Left colon (tissue), 2 donors: Measurements from ENCODE around the gene MFGE8. TPM values are rescaled to one million over a fixed set of nuclear protein-coding genes. Genes with fewer than 3 reads are reported as not detected.

Source experiments
- ATAC-seq: fragments of 200-7000 bp; cut with Tn5 transposase; one replicate; pipeline ENCODE4 v1.9.1; 2020; ENCODE audit warnings: mild to moderate bottlenecking, moderate library complexity
- DNase-seq, 2 donors: peaks; one replicate each; pipeline ENCODE4 v3.0.0-alpha.2; 2020
- intact Hi-C, 2 donors: fragments of 100-400 bp; cut with DNase I in 1 of 2; cut with micrococcal nuclease in 1 of 2; formaldehyde crosslinking; loops; one replicate each; pipeline versions ENCODE4 v1.11.2 to v1.14.0; 2022; cut with DNase I, micrococcal nuclease
- total RNA-seq, 2 donors: library from RNA; stranded (reverse); fragmentation: NEBNext Ultra II Directional; extraction: Animal tissue kit (Norgen Biotek cat#: 25700); gene quantifications; one replicate each; pipeline ENCODE4 v1.2.1, GENCODE V29; 2021
- donor health status: DM: no; HTN: no; CAD: no.
- donor health status: DM: yes; HTN: yes; CAD: no.

MFGE8 gene
- total RNA-seq, 2 donors from 2014 or later = 37.1 to 69.8 TPM

- intact Hi-C loops = no loop called here
- ATAC-seq (no peak), DNase-seq (no peak)
These were observed 54.2 kb downstream of the MFGE8 start for GRCh38 chr15:88858934-88859333.

GRCh38 chr15:88852476-88852875, 60.7 kb downstream of the MFGE8 start:
- ATAC-seq (no peak), DNase-seq (no peak)
- intact Hi-C loops = no loop called here

- intact Hi-C loops = no loop called here
- no peak for DNase-seq
- no peak for ATAC-seq
These were observed 63.7 kb downstream of the MFGE8 start for GRCh38 chr15:88849376-88850072.

Other genes starting within 250 kb of the MFGE8 start
- gene ACAN, start 109.9 kb downstream of the MFGE8 start, total RNA-seq = under 1 TPM; 0.20 to 0.21 TPM
- gene HAPLN3, start 17.8 kb downstream of the MFGE8 start, total RNA-seq = 1 to 10 TPM; 2.0 to 2.4 TPM
- gene ABHD2, start 175.1 kb upstream of the MFGE8 start, total RNA-seq = 100 to 1,000 TPM; 100 to 112 TPM